ENCODE measurements around the gene ANKRD13D.

ANKRD13D gene

DNA sequence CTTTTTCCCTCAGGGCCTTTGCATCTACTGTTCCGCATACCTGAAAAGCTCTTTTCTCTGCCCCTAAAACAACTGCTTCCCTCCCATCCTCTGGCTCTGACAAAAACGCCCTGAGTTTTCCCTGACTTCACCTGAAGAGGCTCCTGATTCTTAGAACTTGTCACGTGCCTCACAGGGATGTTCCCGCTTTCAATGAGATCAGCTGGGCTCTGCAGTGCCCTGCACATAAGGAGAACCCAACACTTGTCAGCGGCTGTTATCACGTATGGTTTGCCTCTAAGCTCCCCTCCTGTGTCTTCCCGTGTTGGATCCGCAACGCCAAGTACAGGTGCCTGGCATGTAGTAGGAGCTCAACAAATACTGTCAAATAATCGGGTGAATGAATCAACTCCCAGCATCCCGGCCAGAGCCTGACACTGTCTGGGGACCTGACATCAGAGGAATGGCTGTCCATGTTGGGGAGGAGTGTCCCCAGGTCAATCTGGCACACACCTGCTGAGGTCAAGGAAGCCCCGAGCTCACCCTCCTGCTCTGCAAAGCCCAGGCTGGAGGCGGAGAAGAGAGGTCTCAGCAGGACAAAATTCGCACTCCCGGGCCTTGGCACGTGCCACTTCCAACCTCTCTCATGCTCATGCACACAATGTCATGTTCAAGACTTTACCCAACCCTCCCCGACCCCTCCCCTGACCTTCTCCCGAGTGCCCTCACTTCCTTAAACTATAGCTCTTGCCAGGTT is 27.0 kb upstream of the ANKRD13D start:
- no peak for DNase-seq (ENCODE audit: low read depth)

DNA sequence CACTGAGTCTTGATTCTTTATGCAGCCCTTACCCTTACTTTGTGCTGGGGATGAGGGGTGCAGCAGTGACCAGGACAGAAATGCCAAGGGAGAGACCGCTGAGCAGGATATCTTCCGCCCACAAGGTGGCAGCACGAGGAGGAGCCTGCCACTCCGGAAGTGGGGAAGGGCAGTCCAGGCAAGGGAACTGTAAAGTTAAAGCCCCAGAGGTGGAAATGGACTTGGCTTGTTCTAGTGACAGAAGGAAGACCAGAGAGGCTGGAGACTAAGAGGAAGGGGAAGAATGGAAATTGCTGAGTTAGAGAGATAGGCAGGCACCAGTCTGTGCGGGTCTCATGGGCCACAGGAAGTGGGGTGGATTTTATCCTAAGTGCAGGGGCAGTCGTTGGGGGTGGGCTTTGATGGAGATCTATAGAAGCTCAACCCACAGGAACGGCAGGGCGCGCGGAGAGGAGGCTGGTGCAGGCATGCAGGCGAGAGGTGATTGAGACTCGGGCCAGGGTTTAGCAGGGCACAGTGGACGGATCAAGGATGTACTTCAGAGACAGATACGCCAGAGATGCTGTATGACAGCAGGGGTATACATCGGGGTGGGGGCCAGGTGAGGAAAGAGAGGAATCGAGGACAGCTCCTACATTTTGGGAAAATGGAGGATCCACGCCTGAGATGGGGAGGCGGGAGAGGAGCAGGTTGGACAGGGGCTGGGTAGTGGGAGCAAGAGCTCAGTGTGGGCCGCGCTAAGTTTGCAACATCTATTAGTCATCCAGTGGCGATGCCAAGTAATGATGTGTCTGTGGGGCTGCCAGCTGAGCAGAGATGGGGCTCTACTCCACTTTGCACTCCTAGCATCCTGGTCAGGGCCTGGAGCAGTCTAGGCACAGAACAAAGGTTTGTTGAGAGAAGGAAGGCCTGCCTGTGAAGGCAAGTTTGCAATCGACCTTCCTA is 26.1 kb upstream of the ANKRD13D start:
- DNase-seq (ENCODE audit: low read depth) = peak; percentile 75

DNA sequence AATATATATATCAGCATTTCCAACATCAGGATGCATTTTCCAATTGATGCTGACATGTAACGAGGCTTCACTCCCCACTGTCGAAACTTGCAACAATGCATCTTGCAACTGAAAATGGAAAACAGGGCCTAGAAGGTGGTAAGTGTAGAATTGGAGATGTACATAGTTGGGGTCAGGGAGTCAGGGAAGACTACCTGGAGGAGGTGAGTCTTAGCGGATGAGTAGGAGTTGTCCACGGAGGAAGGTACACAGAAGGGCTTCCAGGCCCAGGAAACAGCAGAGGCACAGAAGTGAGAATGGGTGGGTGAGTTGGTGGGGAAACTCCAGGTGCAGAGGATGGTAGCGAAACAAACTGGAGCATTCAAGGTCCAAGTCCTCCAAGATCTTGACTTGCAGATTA is 24.8 kb upstream of the ANKRD13D start:
- DNase-seq (ENCODE audit: low read depth) = no peak

DNA sequence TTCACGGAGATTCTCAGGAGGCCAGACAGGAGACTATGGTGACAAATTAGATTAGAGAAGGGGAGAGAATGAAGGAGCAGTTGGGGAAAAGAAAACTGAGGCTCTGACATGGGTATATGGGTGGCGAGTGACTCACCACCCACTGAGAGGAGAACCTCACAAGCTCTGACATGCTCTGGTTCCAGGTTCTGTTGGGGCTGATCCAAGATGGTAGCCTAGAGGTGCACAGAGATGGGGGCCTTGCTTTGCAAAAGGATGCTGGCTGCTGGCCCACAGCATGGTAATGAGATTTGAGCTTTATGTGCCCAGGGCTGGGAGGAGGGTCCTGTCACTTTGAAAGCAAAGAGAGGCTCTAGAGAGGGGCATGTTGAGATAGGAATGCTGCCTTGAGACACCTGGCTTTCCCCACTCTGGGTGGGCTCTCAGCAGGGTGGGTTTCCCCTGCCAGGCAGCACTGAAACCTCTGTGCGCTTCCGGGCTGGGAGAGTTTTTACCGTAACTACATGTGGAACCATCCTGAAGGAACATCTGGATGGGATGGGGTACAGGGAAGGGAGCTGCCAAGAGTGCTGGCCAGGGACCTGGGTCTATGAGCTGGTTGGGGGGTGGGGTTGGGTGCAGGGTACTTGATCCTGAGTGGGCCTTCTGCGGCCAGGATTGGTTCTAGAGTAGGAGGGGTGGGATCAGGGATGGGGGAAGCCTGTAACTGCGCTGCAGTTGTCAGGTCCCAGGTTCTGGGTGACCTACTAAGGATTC is 24.0 kb upstream of the ANKRD13D start:
- DNase-seq (ENCODE audit: low read depth) = no peak

DNA sequence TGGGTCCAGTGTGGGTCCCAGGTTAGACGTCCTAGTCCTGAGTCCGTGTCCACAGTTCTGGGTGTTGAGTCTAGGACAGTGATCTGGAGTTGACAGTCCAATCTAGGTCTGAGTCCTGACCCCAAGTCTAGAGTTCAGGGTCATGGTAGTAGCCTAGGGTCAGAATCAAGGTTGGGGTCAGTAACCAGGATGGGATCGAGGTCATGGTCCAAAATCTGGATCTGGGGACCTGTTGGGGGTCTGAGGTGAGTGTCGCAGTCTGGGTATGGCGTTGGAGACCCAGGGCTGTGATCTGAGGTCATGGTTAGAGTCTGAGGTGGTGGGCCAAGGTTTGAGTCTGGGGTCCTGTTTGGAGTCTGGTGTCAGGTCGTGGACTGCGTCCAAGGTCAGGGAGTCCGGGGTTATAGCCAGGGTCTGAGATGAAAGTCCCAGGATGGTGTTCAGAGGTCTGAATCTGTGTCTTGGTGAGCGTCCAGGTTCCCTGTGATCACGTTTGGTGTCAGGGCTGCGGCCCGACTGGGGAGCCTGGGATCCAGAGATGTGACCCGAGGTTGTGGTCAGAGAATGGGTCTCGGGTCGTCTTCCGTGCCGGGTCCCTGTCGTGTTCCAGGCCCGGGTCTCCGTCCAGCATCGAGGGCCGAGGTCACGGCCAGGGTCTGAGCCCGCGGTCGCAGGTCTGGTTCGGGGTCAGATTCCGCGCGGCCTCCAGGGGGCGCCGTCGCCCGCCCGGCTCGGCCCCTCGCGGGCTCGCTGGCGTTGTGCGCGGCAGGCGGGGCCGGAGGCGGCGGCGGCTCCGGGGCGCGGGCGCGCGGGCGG is 23.3 kb upstream of the ANKRD13D start:
- DNase-seq (ENCODE audit: low read depth) = no peak

DNA sequence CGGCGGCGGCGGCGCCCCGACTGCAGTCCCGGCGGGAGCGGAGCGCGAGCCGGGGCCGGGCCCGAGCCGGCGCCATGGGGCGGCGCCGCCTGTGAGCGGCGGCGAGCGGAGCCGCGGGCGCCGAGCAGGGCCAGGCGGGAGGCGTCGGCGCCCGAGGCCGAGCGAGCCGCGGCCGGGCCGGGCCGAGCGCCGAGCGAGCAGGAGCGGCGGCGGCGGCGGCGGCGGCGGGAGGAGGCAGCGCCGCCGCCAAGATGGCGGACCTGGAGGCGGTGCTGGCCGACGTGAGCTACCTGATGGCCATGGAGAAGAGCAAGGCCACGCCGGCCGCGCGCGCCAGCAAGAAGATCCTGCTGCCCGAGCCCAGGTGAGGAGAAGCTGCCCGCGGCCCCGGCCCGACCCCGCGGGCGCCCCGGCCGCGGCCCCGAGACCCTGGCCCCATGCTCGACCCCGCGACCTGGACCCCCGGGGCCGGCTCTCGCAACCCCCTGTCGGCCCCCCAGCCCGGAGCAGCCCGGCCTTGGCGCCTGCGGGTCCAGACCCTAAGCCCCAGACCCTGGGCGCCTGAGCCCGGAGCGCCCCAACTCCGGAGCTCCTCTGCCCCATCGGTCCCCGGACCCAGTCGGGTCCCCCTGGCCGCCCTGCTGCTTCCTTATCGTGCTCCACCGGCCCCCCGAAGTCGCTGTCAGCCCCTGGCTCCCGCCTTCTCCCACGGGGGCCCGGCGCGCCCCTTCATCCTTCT is 22.5 kb upstream of the ANKRD13D start, which contains the start of gene GRK2:
Gene GRK2, plus strand, starts transcription at position 25 of the 739 bp plus-strand sequence. Its CDS starts 227 bp downstream, at position 252.
- DNase-seq (ENCODE audit: low read depth) = no peak

DNA sequence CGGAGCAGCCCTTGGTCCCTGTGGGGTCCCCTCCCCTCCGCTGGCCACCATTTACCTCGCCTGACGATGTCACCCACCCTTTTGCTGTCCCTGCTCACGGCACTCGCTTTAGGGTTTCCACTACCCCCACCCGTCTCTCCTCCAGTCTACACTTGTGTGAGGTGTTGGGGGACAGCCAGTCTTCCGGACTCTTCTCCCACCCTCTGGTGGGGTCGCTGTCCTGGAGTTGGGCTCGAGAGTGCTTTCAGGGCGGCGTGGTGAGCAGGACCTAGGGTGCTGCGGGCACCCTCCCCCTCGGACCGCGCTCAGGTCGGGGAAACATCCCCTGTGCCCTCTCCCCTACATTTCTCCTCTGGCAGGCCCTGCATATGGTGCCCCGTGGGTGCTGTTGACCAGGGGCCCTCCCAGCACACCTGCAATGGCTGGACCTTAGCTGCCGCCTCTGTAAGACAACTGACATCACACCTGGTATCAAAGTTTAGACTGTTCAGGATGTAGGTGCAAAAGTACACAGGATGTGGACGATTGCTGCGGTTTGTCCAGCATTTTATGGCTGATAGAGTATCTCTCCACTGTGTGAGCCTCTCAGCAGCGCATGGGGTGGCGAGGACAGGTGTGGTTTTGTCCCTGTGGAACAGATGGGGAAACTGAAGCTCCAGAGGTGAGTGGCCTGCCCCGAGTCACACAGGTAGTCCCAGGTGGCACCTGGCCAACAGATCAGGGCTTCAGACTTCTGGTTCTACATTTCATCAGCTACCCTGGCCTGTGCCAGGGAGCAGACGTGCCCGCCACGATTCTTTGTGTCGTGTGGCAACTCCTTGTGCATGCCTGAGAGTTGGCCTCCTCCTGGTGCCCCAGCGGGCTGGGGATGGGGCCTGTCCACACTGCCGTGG is 21.7 kb upstream of the ANKRD13D start:
- no peak for DNase-seq (ENCODE audit: low read depth)

DNA sequence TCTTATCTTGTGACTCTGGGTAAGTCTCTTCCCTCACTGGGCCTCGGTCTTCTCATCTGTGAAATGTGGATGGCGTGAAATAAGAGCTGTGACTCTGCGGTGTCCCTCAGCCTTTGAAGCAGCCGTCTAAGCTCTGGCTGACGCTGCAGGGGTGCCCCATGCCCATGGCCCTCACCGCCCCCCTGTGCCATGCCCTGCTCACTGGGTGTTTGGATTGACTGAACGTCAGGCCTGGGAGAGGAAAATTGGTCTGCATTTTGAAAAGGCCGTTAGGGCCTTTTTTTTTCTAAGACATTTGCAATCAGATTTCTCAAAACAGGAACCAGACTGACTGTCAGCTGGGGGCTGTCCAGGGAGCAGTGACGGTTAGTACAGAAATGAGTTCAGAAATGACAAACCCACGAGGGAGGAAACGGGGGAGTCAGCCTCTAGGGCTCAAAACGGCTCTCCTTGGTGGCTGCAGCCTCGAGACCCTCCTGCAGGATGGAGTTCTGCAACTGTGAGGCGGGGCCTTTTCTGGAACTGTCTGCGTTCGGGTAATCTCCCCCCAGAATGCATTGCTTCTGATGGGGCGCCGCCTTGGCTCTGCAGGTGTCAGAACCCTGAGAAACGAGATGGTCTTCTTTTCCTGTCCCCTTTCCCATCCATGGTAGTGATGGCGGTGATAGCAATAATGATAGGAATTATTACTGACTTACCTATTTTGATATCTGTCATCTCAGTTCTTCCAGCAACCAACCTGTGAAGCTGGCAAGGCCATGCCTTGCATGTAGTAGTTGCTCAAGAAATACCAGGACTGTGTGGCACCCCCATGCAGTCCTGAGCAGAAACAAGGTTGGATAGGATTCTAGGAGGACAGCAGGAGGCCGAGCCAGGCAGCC is 20.8 kb upstream of the ANKRD13D start:
- DNase-seq (ENCODE audit: low read depth) = no peak

DNA sequence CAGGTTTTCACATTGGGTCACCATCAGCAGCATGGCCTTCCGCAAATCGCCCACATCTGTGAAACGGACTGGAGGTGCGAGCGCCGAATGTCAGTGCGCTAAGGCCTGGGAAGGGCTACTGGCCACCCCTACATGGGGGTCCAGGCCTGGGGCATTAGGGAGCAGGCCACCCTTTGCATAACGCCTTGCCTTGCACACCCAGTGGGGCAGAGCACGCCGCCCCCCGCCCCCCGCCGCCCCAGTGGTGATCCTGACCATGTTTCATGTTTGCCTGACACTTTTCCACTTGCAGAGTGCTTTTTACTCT is 20.2 kb upstream of the ANKRD13D start:
- DNase-seq (ENCODE audit: low read depth) = no peak

DNA sequence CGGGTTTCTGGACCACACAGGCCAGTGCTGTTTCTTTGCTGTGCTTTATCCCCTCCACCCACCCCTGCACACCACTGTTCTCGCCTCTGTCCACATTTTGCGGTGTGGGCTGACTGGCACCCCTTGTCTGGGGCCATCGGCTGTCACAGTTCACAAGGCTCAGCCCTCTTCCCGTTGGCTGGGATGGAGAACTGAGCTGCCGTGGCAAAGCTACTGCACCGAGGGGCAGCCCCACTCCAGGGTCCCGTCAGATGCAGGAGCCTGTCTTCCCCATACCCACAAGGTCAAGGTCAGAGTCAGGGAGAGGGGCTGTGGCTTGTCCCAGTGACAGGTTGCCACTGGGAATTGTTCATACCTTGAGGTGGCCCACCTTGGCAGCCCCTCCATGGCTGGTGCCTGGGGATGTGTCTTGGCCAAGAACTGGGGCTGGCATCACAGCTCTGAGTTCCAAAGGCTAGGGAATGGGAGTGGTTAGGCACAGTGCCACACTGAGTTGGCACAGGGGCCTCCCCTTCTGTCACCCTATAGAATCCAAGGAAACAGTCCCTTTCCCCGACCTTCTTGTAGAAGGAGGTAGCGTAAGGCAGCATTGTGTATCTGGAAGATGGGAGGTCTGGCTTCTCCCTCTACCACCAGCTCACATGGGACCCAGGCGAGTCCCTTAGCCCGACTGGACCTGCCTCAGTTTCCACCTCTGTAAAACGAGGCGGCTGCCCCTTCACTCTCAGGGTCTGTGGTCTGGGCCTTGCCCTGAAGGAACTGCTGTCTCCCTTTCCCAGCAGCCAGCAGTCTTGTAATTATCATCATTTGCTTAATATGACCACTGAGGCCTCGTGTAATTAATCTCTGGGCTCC is 19.5 kb upstream of the ANKRD13D start:
- DNase-seq (ENCODE audit: low read depth) = no peak

DNA sequence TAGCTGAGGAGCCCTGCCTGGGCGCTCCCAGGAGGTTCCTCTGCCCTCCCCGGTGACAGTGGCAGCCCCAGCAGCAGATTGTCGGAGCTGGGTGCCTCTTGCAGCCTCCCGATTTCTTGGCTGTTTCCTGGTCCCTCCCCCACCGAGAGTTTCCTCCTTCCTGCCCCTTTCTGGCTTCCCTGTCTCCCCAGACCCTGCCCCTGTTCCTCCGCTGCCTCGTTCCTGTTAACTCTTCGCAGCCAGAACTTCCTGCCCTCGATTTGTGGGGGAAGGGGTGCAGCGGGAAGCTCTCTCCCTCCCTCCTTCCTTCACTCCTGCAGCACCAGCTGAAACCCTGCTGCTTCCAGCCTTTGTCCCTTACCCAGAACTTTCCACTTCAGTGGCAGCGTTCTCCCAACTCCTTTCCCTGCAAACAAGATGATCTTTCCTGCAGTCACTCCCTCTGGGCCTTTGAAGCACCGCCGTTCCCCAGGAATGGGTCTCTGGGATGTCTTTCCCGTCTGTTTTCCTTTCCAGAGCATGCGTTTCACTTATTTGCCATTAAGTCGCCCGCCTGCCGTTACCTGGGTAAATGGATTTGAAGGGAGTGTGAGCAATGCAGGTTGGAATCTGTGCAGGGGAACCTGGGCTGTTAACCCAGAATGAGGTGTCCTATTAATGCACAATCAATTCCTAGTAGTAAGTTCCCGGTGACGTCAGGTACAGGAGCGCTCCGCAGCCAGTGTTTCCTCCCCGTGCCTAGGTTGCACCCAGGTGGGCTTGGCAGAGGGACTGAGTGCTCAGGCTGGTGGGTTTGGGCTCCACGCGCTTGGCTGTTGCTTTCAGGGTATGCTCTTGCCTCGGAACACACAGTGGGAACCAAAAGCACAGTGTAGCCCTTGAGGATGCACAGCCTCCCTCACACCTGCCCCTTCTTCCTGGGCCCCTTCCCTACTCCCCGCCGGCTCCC is 18.6 kb upstream of the ANKRD13D start:
- no peak for DNase-seq (ENCODE audit: low read depth)

DNA sequence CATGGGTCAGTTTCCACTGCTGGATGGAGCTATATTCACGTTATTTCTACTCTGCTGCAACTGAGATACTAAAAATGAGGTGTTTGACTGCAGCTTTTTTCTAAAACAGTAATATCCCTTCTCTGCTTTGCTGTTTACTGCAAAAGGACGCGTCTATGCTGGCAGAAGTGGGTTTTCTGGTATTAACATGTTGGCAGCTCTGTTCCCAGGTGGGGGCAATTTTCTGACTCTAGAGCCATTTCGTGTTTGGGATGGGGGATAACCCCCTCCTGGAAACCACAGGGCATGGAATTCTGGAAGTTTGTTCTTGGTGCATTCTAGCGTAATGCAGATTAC is 17.9 kb upstream of the ANKRD13D start:
- no peak for DNase-seq (ENCODE audit: low read depth)

DNA sequence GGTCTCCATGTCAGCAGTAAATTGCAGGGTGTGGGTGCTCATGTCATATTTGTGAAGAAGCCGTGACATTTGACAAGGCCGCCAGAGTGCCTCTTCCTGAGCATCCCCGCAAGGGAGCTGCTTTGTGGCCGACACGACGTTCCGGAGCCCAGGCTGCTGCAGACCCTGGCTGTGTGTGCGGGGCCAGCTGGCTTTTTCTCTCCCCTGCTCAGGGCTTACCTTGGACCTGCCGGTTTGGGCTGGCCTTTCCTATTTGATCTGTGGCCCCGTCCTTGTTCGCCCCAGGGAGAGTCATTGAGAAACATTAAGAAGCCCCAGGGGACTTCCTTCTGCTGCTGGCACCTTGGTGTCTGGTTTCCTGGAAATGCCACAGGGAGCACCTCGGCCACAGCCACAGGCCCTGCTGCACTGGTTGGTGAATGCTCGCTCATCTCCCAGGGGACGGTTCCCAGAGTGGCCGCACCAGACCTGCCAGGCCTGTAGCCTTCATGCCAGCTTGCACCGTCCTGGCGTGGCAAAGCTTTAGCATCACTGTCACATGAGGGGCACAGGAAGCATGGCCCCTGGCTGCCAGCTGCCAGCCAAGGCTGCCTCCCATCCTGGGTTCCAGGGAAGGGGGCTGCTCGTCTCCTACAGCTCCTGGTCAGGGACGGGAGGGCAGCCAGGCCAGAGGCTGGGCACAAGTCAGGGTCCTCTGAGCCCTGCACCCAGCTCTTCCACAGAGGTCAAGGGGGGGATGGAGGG is 17.4 kb upstream of the ANKRD13D start:
- no peak for DNase-seq (ENCODE audit: low read depth)

DNA sequence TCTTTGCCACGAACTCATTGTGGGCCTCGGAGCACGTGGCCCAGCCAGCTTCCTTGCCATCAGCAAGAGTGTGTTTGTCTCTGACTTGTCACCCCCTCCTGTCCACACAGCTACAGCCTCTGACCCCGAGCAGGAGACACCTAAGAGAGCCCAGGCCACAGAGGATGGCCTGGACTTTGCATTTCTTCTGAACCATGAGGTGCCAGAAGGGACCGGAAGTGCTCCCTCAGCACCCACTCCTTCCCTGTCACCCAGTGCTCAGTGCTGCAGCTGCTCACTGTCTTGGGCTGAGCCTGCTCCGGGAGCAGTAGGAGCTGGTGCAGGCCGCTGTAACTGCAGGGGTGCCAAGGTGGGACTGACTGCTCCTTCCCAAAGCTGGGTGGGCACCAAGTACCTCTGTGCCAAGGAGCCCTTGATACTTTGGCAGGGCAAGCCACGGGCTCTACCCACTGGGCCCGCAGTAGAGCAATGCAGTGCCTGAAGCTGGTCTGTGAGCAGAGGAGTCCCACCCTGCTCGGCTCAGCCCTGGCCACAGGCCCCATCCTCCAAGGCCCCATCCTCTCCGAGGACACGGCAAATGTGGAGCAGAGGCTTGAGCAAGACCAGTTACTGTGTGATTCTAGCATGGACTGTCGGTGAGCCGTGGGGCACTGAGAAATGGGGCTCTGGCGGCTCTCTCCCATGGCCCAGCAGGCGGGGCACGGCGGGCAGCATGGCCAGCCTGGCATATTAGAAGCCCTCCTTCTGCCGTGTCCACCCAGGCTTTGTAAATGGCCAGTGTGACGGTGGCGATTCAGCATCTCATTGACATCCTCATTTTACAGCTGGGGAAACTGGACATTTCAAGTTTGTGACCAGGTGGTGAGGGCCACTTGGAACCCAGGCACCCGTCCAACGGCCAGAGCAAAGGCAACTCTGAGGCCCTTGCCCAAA is 16.5 kb upstream of the ANKRD13D start:
- no peak for DNase-seq (ENCODE audit: low read depth)

Measured in amniotic epithelial cell (primary cell).